ENCODE results near the gene CEP20.
"Not testable (repeated sequence)": the region's sequence is repeated elsewhere in the genome, so short reads cannot be mapped to it uniquely, and the experiment has no call there.

Gene CEP20

GRCh38 chr16:15924996-15925395 lies 36.6 kb upstream of the CEP20 start:
- no peak for DNase-seq (ENCODE audit: insufficient read length, low spot score)
- FAIRE-seq, result no peak
- TF ChIP-seq, protein P1, sequence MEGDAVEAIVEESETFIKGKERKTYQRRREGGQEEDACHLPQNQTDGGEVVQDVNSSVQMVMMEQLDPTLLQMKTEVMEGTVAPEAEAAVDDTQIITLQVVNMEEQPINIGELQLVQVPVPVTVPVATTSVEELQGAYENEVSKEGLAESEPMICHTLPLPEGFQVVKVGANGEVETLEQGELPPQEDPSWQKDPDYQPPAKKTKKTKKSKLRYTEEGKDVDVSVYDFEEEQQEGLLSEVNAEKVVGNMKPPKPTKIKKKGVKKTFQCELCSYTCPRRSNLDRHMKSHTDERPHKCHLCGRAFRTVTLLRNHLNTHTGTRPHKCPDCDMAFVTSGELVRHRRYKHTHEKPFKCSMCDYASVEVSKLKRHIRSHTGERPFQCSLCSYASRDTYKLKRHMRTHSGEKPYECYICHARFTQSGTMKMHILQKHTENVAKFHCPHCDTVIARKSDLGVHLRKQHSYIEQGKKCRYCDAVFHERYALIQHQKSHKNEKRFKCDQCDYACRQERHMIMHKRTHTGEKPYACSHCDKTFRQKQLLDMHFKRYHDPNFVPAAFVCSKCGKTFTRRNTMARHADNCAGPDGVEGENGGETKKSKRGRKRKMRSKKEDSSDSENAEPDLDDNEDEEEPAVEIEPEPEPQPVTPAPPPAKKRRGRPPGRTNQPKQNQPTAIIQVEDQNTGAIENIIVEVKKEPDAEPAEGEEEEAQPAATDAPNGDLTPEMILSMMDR (IDR thresholded peaks at IDR 0.05; ENCODE audit: insufficient read depth, missing control alignments), result no peak

GRCh38 chr16:15919331-15919730 lies 30.9 kb upstream of the CEP20 start:
- TF ChIP-seq, protein P1 (IDR thresholded peaks at IDR 0.05; ENCODE audit: insufficient read depth, missing control alignments), result no peak
- no peak for FAIRE-seq
- no peak for DNase-seq (ENCODE audit: insufficient read length, low spot score)

DNA sequence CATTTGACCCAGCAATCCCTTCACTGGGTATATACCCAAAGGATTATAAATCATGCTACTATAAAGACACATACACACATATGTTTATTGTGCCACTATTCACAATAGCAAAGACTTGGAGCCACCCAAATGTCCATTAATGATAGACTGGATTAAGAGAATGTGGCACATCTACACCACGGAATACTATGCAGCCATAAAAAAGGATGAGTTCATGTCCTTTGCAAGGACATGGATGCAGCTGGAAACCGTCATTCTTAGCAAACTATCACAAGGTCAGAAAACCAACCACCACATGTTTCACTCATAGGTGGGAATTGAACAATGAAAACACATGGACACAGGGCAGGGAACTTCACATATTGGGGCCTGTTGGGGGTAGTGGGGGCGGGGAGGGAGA lies 29.9 kb upstream of the CEP20 start:
- not testable (repeated sequence) for DNase-seq (ENCODE audit: insufficient read length, low spot score); FAIRE-seq

DNA sequence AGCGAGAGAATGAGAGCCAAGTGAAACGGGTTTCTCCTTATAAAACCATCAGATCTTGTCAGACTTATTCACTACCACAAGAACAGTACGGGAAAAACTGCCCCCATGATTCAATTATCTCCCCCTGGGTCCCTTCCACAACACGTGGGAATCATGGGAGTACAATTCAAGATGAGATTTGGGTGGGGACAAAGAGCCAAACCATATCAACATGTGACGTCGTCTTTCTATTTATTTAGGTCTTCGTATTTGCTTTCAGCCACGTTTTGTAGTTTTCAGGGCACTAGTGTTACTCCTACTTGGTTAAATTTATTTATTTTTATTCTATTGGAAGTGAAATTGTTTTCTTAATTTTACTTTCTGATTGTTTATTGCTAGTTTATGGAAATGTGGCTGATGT lies 27.9 kb upstream of the CEP20 start:
- TF ChIP-seq, protein P1 (IDR thresholded peaks at IDR 0.05; ENCODE audit: insufficient read depth, missing control alignments), result no peak
- DNase-seq (ENCODE audit: insufficient read length, low spot score), result no peak
- no peak for FAIRE-seq

DNA sequence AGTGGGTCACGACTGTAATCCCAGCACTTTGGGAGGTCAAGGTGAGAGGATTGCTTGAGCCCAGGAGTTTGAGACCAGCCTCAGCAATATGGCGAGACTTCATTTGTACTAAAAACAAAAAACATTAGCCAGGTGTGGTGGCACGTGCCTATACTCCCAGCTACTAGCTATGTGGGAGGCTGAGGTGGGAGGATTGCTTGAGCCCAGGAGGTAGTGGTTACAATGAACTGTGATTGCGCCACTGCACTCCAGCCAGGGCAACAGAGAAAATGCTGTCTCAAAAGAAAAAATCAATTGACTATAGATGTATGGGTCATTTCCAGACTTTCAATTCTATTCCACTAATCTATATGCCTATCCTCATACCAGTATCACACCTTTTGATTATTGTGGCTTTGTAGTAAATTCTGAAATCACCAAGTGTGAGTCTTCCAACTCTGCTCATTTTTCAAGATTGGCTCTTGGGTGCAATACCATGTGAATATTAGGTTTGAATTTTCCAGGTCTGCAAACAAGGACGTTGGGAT lies 27.2 kb upstream of the CEP20 start:
- FAIRE-seq, result no peak
- TF ChIP-seq, protein P1 (IDR thresholded peaks at IDR 0.05; ENCODE audit: insufficient read depth, missing control alignments), result no peak
- DNase-seq (ENCODE audit: insufficient read length, low spot score), result no peak

GRCh38 chr16:15913046-15913698 lies 24.8 kb upstream of the CEP20 start:
- TF ChIP-seq, protein P1 (IDR thresholded peaks at IDR 0.05; ENCODE audit: insufficient read depth, missing control alignments), result no peak
- FAIRE-seq (no peak), DNase-seq (ENCODE audit: insufficient read length, low spot score) (no peak)

- DNase-seq (ENCODE audit: insufficient read length, low spot score), result no peak
- TF ChIP-seq, protein P1 (IDR thresholded peaks at IDR 0.05; ENCODE audit: insufficient read depth, missing control alignments), result no peak
- no peak for FAIRE-seq
Measured at GRCh38 chr16:15911198-15911597, 22.8 kb upstream of the CEP20 start.

Data from D721Med (cell line).